HepG2 (cell line): ENCODE data around the gene P2RX6. TPM values are rescaled to one million over a fixed set of nuclear protein-coding genes. Genes with fewer than 3 reads are reported as not detected.

Source experiments
- AGO2 ChIP-seq: fragments of 200-400 bp; formaldehyde crosslinking; optimal IDR thresholded peaks from 2 replicates; pipeline ENCODE3; 2017; ENCODE audit warnings: mild to moderate bottlenecking, low read depth, low read length, moderate library complexity
- CEBPG ChIP-seq: IDR thresholded peaks from 2 replicates; pipeline ENCODE4 v1.6.1; 2016
- CSRNP1 ChIP-seq: sonication (generic); formaldehyde crosslinking; IDR thresholded peaks from 2 replicates; pipeline ENCODE4 v1.8.1; 2023; ENCODE audit warnings: mild to moderate bottlenecking, missing genetic modification reagents
- DR1 ChIP-seq: sonication (generic); formaldehyde crosslinking; IDR thresholded peaks from 2 replicates; pipeline ENCODE4 v1.8.0; 2021; ENCODE audit warnings: mild to moderate bottlenecking, missing genetic modification reagents, inconsistent platforms
- ESRRA ChIP-seq: sonication (generic); formaldehyde crosslinking; IDR thresholded peaks from 2 replicates; pipeline ENCODE4 v1.5.1; 2020; ENCODE audit warnings: mild to moderate bottlenecking, low read depth, missing genetic modification reagents
- FOXA3 ChIP-seq: IDR thresholded peaks from 2 replicates; pipeline ENCODE4 v1.6.1; 2016; ENCODE audit warnings: missing genetic modification reagents, missing compliant biosample characterization
- FOXK1 ChIP-seq: sonication (generic); formaldehyde crosslinking; IDR thresholded peaks from 2 replicates; pipeline ENCODE4 v1.4.0; 2020; ENCODE audit warnings: low read depth, missing genetic modification reagents, borderline replicate concordance
- RNF2 ChIP-seq: fragments of 450-650 bp; conservative IDR thresholded peaks from 2 replicates; pipeline ENCODE4 v1.6.1; 2016; ENCODE audit warnings: low read depth
- SRSF4 ChIP-seq: fragments of 200-400 bp; formaldehyde crosslinking; IDR thresholded peaks from one replicate; pipeline ENCODE4 v1.6.1; 2018; ENCODE audit warnings: mild to moderate bottlenecking, low read depth, low read length, moderate library complexity; ENCODE audit not compliant: poor library complexity, severe bottlenecking
- SSRP1 ChIP-seq: IDR thresholded peaks from 2 replicates; pipeline ENCODE4 v1.6.1; 2016; ENCODE audit warnings: control low read depth
- TFE3 ChIP-seq: IDR thresholded peaks from 2 replicates; pipeline ENCODE4 v1.6.1; 2016
- TSC22D2 ChIP-seq: sonication (generic); formaldehyde crosslinking; IDR thresholded peaks from 2 replicates; pipeline ENCODE4 v1.5.1; 2020; ENCODE audit warnings: missing genetic modification reagents, mild to moderate bottlenecking, borderline replicate concordance
- UBTF ChIP-seq: sonication (generic); formaldehyde crosslinking; IDR thresholded peaks from 2 replicates; pipeline ENCODE4 v1.4.0; 2020; ENCODE audit warnings: mild to moderate bottlenecking, missing genetic modification reagents
- ZFP1 ChIP-seq: IDR thresholded peaks from 2 replicates; pipeline ENCODE4 v1.6.1; 2016
- ZNF574 ChIP-seq: sonication (generic); formaldehyde crosslinking; IDR thresholded peaks from 2 replicates; pipeline ENCODE4 v1.4.0; 2020; ENCODE audit warnings: missing genetic modification reagents
- ZNF607 ChIP-seq: sonication (generic); formaldehyde crosslinking; IDR thresholded peaks from 2 replicates; pipeline ENCODE4 v1.5.1; 2020; ENCODE audit warnings: missing genetic modification reagents, mild to moderate bottlenecking, borderline replicate concordance
- ZNF776 ChIP-seq: sonication (generic); formaldehyde crosslinking; IDR thresholded peaks from 2 replicates; pipeline ENCODE4 v1.4.0; 2020; ENCODE audit warnings: mild to moderate bottlenecking, missing genetic modification reagents
- polyA plus RNA-seq, 8 experiments: library from polyadenylated mRNA; depleted of rRNA in 3 of 8; stranded (reverse) in 7 of 8; unstranded in 1 of 8; fragments of >200 nt; fragmentation: Illumina TruSeq in 4 of 8; extraction: Trizol in 4 of 8; gene quantifications; 2 replicates each; pipeline versions ENCODE4 v1.2.1 to v1.2.3, GENCODE V29; 2011 to 2016; ENCODE audit warnings: low read depth in 4 of 8, missing spikeins in 1 of 8, mixed read lengths in 1 of 8; ENCODE audit not compliant: insufficient read depth in 1 of 8
- total RNA-seq, 5 experiments: library from RNA; depleted of rRNA; stranded (reverse); fragments of >200 nt; fragmentation: Illumina TruSeq; extraction: Trizol; gene quantifications; 2 replicates each; pipeline ENCODE4 v1.2.3, GENCODE V29; 2016; ENCODE audit warnings: low read depth in 1 of 5

Gene P2RX6
- total and polyA plus RNA-seq, 2 of the 13 experiments (the other 11 are each of a cell fraction or from before 2014, with no cell fraction given) = 0.04 to 0.12 TPM

- TF ChIP-seq ZNF574 (CRISPR knock-in tag) (peak; percentile 58; the same call in 1 of the 2 replicates), FOXA3 (CRISPR knock-in tag) (peak; percentile 50; the same call in 1 of the 2 replicates), SRSF4 (no peak), TFE3 (CRISPR knock-in tag) (no peak), CEBPG (CRISPR knock-in tag) (peak; percentile 13; the same call in 1 of the 2 replicates), FOXK1 (no peak), DR1 (CRISPR knock-in tag) (peak; percentile 17; the same call in 1 of the 2 replicates), AGO2 (peak; percentile 67), SSRP1 (no peak), TSC22D2 (0 out of 2 replicates have a peak, but pooled peaks have one; percentile 53), ZNF776 (CRISPR knock-in tag) (no peak), ZNF607 (peak; percentile 39; the same call in 1 of the 2 replicates), RNF2 (0 out of 2 replicates have a peak, but pooled peaks have one; percentile 40), UBTF (CRISPR knock-in tag) (peak; percentile 68), CSRNP1 (CRISPR knock-in tag) (0 out of 2 replicates have a peak, but pooled peaks have one; percentile 50), ESRRA (CRISPR knock-in tag) (peak; percentile 85; the same call in 1 of the 2 replicates), ZFP1 (CRISPR knock-in tag) (no peak)
Measured at GRCh38 chr22:20979940-20980453, 35.0 kb upstream of the P2RX6 start (continued).
